Measurements from ENCODE around the gene PHLDB1. TPM values are rescaled to one million over a fixed set of nuclear protein-coding genes. Genes with fewer than 3 reads are reported as not detected.
A peak's percentile ranks its signal among the peaks of the same experiment; 100 is the strongest.
"Not testable (repeated sequence)": the region's sequence is repeated elsewhere in the genome, so short reads cannot be mapped to it uniquely, and the experiment has no call there.

The PHLDB1 gene
- polyA plus RNA-seq, 1 donor from 2014 or later: not detected

- Mint-ChIP-seq H3K27me3 (peaks cover 2% of the 10 kb centered on the region), H3K27ac (no peak overlapping the region), H3K36me3 (no peaks in the 10 kb centered on the region), H3K9me3 (no peaks in the 10 kb centered on the region), H3K4me3 (no peak overlapping the region), H3K4me1 (peaks cover 0 to 9% (median 3%) of the 10 kb centered on the region in 3 donors)
Observed at GRCh38 chr11:118687906-118688305, 80.5 kb downstream of the PHLDB1 start.

GRCh38 chr11:118688339-118688738 lies 80.9 kb downstream of the PHLDB1 start:
- H3K9me3 Mint-ChIP-seq, H3K27me3 Mint-ChIP-seq, H3K4me1 Mint-ChIP-seq, H3K36me3 Mint-ChIP-seq, H3K27ac Mint-ChIP-seq: not testable (repeated sequence)
- peak overlapping the region in 1 of 4 donors; percentile 17 for H3K4me3 Mint-ChIP-seq

- peaks cover 0 to 9% (median 3%) of the 10 kb centered on the region in 3 donors for H3K4me1 Mint-ChIP-seq
- no peaks in the 10 kb centered on the region for H3K9me3 Mint-ChIP-seq
- H3K36me3 Mint-ChIP-seq: no peaks in the 10 kb centered on the region
- H3K27ac Mint-ChIP-seq: no peak overlapping the region
- peaks cover 2% of the 10 kb centered on the region for H3K27me3 Mint-ChIP-seq
- peak overlapping the region in 1 of 4 donors; percentile 17 for H3K4me3 Mint-ChIP-seq
Observed at GRCh38 chr11:118688851-118689502, 81.6 kb downstream of the PHLDB1 start.

DNA sequence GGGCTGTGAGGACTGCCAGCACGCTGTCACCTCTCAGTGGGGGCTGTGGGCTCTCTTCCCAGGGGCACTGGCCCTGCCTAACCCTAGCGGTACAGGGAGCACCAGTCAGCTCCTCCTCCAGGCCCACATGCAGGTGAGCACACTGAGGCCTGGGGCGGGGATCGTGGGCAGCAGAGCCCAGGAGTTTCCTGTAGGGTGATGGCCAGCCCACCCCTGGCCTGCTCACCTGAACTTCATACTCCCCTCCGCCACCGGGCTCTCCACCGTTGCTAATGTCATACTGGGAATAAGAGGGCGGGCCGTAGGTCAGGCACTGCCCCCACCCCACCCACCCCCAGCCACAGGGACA lies 82.1 kb downstream of the PHLDB1 start:
- H3K4me3 Mint-ChIP-seq: peak overlapping the region in 1 of 4 donors; percentile 85
- peaks cover 2% of the 10 kb centered on the region for H3K27me3 Mint-ChIP-seq
- no peaks in the 10 kb centered on the region for H3K9me3 Mint-ChIP-seq
- H3K4me1 Mint-ChIP-seq: peaks cover 0 to 9% (median 3%) of the 10 kb centered on the region in 3 donors
- no peaks in the 10 kb centered on the region for H3K36me3 Mint-ChIP-seq
- no peak overlapping the region for H3K27ac Mint-ChIP-seq

- H3K4me1 Mint-ChIP-seq: peaks cover 0 to 9% (median 3%) of the 10 kb centered on the region in 3 donors
- H3K27ac Mint-ChIP-seq: peak overlapping the region in 1 of 3 donors; percentile 73
- H3K36me3 Mint-ChIP-seq: no peaks in the 10 kb centered on the region
- peaks cover 2% of the 10 kb centered on the region for H3K27me3 Mint-ChIP-seq
- H3K9me3 Mint-ChIP-seq: no peaks in the 10 kb centered on the region
- peak overlapping the region; percentile 38 to 90 (median 80) for H3K4me3 Mint-ChIP-seq
Observed at GRCh38 chr11:118689852-118690552, 82.6 kb downstream of the PHLDB1 start.

DNA sequence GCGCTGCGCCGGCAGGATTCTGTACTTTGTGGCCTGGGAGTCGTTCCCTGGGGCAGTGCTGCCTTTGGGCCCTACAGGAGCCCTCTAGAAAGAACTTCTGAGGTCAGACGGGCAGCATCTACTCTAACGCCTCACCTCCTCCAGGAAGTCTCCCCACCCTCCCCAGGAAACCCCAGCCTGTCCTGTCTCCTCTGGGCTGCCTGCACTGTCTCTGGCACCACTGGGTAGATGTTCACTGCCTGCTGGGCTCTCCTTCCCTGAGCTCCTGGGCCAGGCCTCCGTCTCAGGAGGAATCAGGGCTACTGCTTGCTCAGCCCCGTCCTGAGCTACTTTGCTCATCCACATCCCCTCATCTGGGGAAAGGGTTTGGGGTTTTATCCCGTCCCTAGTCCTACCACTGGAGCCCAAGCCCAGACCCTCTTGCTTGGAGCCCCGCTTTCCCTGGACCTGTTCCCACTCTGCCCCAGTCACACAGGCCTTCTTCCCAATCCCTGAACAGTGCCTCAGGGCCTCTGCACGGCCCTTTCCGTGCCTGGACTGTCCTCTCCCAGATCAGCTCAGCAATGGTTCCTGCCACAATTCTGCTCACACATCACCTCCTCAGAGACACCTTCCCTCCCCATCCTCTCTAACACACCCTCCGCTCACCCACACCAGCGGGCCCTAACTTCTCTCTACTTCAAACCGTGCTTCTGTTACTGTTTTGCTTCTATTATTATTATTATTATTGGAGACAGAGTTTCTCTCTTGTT lies 83.3 kb downstream of the PHLDB1 start:
- H3K27ac Mint-ChIP-seq: peak overlapping the region in 1 of 3 donors; percentile 62
- no peaks in the 10 kb centered on the region for H3K36me3 Mint-ChIP-seq
- peaks cover 0 to 12% (median 7%) of the 10 kb centered on the region in 3 donors for H3K4me1 Mint-ChIP-seq
- H3K27me3 Mint-ChIP-seq: peaks cover 2% of the 10 kb centered on the region
- peak overlapping the region in 1 of 4 donors; percentile 90 for H3K4me3 Mint-ChIP-seq
- H3K9me3 Mint-ChIP-seq: no peaks in the 10 kb centered on the region

- H3K36me3 Mint-ChIP-seq: no peaks in the 10 kb centered on the region
- peak overlapping the region in 1 of 4 donors; percentile 75 for H3K4me3 Mint-ChIP-seq
- H3K9me3 Mint-ChIP-seq: no peaks in the 10 kb centered on the region
- peaks cover 0 to 14% (median 7%) of the 10 kb centered on the region in 3 donors for H3K4me1 Mint-ChIP-seq
- H3K27ac Mint-ChIP-seq: peak overlapping the region in 2 of 3 donors; percentile 50 to 95
- H3K27me3 Mint-ChIP-seq: no peaks in the 10 kb centered on the region
Observed at GRCh38 chr11:118691926-118692830, 84.8 kb downstream of the PHLDB1 start.

GRCh38 chr11:118694185-118694584 lies 86.8 kb downstream of the PHLDB1 start:
- Mint-ChIP-seq H3K9me3 (no peaks in the 10 kb centered on the region), H3K27ac (peak overlapping the region in 2 of 3 donors; percentile 46 to 95), H3K27me3 (no peaks in the 10 kb centered on the region), H3K4me3 (no peak overlapping the region), H3K4me1 (peaks cover 0 to 14% (median 7%) of the 10 kb centered on the region in 3 donors), H3K36me3 (no peaks in the 10 kb centered on the region)

GRCh38 chr11:118694771-118695170 lies 87.4 kb downstream of the PHLDB1 start:
- Mint-ChIP-seq H3K9me3 (no peaks in the 10 kb centered on the region), H3K27ac (no peak overlapping the region), H3K36me3 (no peaks in the 10 kb centered on the region), H3K27me3 (no peaks in the 10 kb centered on the region), H3K4me1 (peaks cover 0 to 14% (median 9%) of the 10 kb centered on the region in 3 donors), H3K4me3 (no peak overlapping the region)

GRCh38 chr11:118696673-118697226 lies 89.3 kb downstream of the PHLDB1 start:
- Mint-ChIP-seq H3K4me3 (peak overlapping the region in 1 of 4 donors; percentile 6), H3K27ac (peak overlapping the region in 1 of 3 donors; percentile 59), H3K9me3 (peaks cover 0 to 4% (median 4%) of the 10 kb centered on the region in 3 donors), H3K36me3 (no peaks in the 10 kb centered on the region), H3K27me3 (no peaks in the 10 kb centered on the region), H3K4me1 (peaks cover 0 to 11% (median 6%) of the 10 kb centered on the region in 3 donors)

DNA sequence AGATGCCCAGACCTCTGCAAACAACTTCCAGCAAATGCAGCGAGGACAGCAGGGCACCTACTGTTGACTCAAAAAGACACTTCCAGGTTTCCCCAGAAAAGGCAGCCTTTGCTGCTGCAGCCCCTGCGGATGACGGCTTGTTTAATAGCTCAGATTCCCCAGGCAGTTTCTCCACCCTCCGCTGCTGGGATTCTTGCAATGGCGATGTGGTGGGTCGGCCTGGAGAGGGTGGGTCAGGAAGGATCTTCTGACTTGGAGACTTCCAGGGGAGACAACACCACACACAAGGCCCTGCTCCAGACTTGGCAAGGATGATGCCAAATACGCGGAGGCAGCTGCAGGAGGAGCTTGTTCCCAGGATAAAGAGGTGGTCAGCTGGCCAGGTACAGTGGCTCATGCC lies 89.9 kb downstream of the PHLDB1 start:
- H3K27ac Mint-ChIP-seq: no peak overlapping the region
- no peaks in the 10 kb centered on the region for H3K27me3 Mint-ChIP-seq
- peaks cover 0 to 4% (median 4%) of the 10 kb centered on the region in 3 donors for H3K9me3 Mint-ChIP-seq
- H3K4me1 Mint-ChIP-seq: peaks cover 0 to 11% (median 6%) of the 10 kb centered on the region in 3 donors
- no peaks in the 10 kb centered on the region for H3K36me3 Mint-ChIP-seq
- no peak overlapping the region for H3K4me3 Mint-ChIP-seq

- Mint-ChIP-seq H3K4me3 (no peak overlapping the region), H3K27me3 (no peaks in the 10 kb centered on the region), H3K36me3 (no peaks in the 10 kb centered on the region), H3K4me1 (peaks cover 0 to 7% (median 6%) of the 10 kb centered on the region in 3 donors), H3K9me3 (peaks cover 0 to 4% (median 4%) of the 10 kb centered on the region in 3 donors), H3K27ac (peak overlapping the region in 2 of 3 donors; percentile 72 to 97)
Observed at GRCh38 chr11:118699506-118700220, 92.2 kb downstream of the PHLDB1 start.

GRCh38 chr11:118703563-118704106 lies 96.2 kb downstream of the PHLDB1 start:
- Mint-ChIP-seq H3K36me3 (no peaks in the 10 kb centered on the region), H3K4me1 (peaks cover 5 to 13% (median 9%) of the 10 kb centered on the region in 3 donors), H3K4me3 (peak overlapping the region in 1 of 4 donors; percentile 32), H3K27ac (no peak overlapping the region), H3K9me3 (peaks cover 0 to 4% (median 4%) of the 10 kb centered on the region in 3 donors), H3K27me3 (peaks cover 6% of the 10 kb centered on the region)
